Measurements from ENCODE around the gene TP53TG5. TPM values are rescaled to one million over a fixed set of nuclear protein-coding genes. Genes with fewer than 3 reads are reported as not detected.
A peak's percentile ranks its signal among the peaks of the same experiment; 100 is the strongest.

The TP53TG5 gene
- total RNA-seq, 4 donors from 2014 or later, result not detected

DNA sequence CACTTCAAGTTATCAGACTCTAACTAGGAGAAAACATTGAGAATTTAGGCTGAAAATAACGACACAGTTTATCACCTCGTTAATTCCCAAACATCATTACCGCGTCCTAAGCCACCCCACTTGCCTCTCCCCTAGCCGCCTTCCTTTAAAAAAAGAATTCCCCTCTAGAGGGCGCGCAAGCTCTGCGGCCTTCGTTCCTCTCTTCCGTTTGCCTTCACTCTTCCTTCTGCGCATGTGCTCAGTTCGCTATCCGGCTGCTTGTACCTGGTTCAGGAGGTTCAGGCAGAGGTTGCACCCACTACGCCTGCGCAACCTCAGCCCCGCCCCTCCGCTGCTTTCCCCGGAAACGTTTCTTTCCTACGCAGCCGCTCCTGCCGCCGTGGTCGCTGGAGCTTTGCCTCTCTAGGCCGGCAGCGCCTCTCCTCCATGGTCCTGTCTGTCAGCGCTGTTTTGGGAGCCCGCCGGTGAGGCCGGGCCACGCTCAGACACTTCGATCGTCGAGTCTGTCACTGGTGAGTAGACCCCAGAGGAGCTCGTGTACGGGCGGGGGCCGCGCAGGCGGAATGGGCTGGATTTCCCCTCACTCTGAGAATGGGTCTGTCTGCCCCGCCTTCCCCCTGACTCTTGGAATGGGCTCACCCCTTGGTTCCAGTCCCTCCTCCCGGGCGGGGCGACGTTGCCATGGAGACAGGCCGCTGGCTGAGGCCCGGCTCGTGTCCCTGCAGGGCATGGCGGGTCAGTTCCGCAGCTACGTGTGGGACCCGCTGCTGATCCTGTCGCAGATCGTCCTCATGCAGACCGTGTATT is 15.1 kb downstream of the TP53TG5 start, which contains the start of gene SYS1:
TSS of gene SYS1 (plus strand) at position 353 of the 807 bp plus-strand sequence. CDS start at position 729, 376 bp downstream.
- H3K4me3 ChIP-seq (ENCODE audit: low read depth, poor library complexity, severe bottlenecking), result peak within 1 kb of the TSS; percentile 48
- DNase-seq (ENCODE audit: low spot score in 2 of 2), result peak; percentile 97 to 99
- intact Hi-C loops (cut with DNase I; ENCODE audit: low total_unique reads), result no loop called here
- WGBS, 2 donors, result 0 to 1% methylated on average over 45 of the region's 55 CpGs
- TF ChIP-seq POLR2A (IDR thresholded peaks at IDR 0.05), result no peak
- TF ChIP-seq, protein P1, sequence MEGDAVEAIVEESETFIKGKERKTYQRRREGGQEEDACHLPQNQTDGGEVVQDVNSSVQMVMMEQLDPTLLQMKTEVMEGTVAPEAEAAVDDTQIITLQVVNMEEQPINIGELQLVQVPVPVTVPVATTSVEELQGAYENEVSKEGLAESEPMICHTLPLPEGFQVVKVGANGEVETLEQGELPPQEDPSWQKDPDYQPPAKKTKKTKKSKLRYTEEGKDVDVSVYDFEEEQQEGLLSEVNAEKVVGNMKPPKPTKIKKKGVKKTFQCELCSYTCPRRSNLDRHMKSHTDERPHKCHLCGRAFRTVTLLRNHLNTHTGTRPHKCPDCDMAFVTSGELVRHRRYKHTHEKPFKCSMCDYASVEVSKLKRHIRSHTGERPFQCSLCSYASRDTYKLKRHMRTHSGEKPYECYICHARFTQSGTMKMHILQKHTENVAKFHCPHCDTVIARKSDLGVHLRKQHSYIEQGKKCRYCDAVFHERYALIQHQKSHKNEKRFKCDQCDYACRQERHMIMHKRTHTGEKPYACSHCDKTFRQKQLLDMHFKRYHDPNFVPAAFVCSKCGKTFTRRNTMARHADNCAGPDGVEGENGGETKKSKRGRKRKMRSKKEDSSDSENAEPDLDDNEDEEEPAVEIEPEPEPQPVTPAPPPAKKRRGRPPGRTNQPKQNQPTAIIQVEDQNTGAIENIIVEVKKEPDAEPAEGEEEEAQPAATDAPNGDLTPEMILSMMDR (IDR thresholded peaks at IDR 0.05), result peak in 1 of 3 donors; percentile 28

DNA sequence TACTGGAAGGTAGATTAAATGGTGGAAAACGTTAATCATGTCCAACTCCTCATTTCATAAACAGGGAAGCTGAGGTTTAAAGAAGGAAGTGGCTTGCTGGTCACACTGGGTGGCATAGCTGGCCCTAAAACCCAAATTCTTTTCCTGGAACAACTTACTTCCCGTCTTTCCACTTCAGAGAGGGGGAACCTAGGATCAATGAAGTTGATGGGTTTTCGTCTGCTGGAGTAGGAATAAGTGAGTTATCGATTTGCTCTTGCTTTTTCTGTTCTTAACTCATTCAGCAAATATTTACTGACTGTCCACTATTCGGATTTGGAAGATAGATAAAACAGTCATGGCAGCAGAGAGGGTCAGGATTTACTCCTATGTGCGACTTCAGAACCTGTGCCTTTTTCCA is 16.3 kb downstream of the TP53TG5 start:
- H3K4me3 ChIP-seq (ENCODE audit: low read depth, poor library complexity, severe bottlenecking), result no peak overlapping the region
- no peak for DNase-seq (ENCODE audit: low spot score in 2 of 2)
- 76 to 82% methylated on average over 6 of the region's 6 CpGs for WGBS, 2 donors
- intact Hi-C loops (cut with DNase I; ENCODE audit: low total_unique reads), result no loop called here
- TF ChIP-seq, protein P1 (IDR thresholded peaks at IDR 0.05), result no peak
- TF ChIP-seq POLR2A (IDR thresholded peaks at IDR 0.05), result no peak

DNA sequence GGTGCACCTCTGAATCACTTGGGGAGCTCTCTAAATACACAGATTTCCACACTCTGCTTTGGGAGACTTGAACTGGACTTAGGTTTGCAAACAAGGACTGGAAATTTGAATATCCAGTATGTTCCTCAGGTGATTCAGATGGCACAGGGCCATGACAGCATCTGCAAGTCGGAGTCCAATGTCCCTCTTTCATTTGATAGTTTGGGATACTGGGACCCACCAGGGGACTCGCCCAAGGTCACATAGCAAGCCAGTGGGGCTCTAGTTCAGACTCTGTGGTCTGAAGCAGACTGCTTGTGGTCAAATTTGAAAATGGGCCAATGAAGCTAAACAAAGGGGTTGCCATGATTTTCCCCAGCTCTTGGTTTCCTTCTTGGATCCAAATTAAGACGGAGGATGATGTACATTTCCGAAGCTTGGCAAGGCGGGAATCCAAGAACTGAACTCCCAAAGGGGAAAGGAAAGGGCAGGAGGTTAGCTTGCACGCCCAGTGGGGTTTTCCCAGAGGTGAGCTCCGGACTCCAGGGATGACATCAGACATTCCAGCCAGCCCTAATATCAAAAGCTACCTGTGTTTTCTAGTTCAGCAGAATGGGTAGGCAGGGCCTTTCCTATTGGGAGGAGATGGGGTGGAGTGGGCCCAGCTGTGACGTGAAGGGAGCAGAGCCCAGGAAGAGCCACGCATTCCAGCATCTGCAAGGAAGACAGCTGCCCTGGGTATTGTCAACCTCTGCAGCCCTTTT is 18.5 kb downstream of the TP53TG5 start:
- WGBS, 2 donors, result 46 to 48% methylated on average over 9 of the region's 9 CpGs
- TF ChIP-seq POLR2A (IDR thresholded peaks at IDR 0.05), result no peak
- TF ChIP-seq, protein P1 (IDR thresholded peaks at IDR 0.05), result no peak
- H3K4me3 ChIP-seq (ENCODE audit: low read depth, poor library complexity, severe bottlenecking), result no peak overlapping the region
- intact Hi-C loops (cut with DNase I; ENCODE audit: low total_unique reads), result no loop called here
- peak in 1 of 2 donors; percentile 68 for DNase-seq (ENCODE audit: low spot score in 2 of 2)

DNA sequence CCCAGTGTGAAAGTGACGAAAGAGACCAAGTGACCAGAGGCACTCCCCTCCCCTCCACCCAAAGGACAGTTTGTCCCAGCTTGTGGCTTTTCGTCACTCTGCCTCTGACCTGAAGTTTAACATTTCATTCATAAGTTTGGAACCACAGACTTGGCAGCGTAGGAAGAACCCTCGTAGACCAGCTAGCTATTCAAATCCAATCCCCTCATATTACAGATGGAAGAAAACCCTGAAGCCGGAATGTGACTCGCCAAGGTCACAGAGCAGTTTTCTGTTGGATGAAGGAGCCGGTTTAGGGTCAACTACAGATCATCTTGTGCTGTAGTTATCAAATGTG is 19.1 kb downstream of the TP53TG5 start:
- DNase-seq (ENCODE audit: low spot score in 2 of 2), result peak in 1 of 2 donors; percentile 87
- intact Hi-C loops (cut with DNase I; ENCODE audit: low total_unique reads), result no loop called here

DNA sequence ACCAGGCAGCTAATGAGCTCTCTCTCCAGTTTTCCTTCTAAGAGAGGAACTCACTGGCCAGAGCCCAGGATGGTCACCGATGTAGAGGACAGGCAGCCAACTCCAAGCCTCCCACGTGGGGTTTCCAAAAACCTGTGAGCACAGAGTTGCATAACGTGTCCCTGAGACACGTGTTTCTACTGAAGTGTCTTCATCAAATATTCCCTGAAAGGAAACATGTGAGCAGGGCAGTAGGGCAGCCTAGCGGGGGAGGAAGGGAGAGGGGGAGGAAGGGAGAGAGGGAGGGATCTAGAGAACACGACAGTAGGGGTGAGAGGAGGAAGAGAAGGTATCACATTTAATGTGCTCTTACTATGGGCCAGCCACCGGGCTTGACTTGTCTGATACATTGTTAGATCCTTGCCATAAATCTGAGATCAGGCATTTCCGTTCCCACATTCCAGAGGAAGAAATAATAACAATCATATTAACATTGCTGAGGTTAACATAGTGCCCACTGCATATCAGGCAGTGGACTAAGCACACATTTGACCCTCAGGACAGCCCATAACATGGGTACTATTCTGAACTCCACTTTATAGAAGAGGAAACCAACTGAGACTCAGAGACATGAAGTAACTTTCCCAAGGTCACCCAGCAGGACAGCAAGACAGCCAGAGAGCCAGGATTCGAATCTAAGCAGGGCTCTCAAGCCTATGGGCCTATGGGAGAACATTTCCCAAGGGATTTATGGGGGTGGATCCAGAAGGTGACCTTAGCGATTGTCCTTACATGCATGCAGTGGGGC is 19.6 kb downstream of the TP53TG5 start:
- no peak overlapping the region for H3K4me3 ChIP-seq (ENCODE audit: low read depth, poor library complexity, severe bottlenecking)
- intact Hi-C loops (cut with DNase I; ENCODE audit: low total_unique reads), result no loop called here
- TF ChIP-seq POLR2A (IDR thresholded peaks at IDR 0.05), result no peak
- TF ChIP-seq, protein P1 (IDR thresholded peaks at IDR 0.05), result no peak
- 29 to 33% methylated on average over 10 of the region's 10 CpGs for WGBS, 2 donors
- peak; percentile 83 to 95 for DNase-seq (ENCODE audit: low spot score in 2 of 2)

More for the DNA sequence above, 19.1 kb downstream of the TP53TG5 start:
- WGBS, 2 donors, result 72% methylated on average over 7 of the region's 7 CpGs
- H3K4me3 ChIP-seq (ENCODE audit: low read depth, poor library complexity, severe bottlenecking), result no peak overlapping the region
- TF ChIP-seq, protein P1 (IDR thresholded peaks at IDR 0.05), result no peak
- TF ChIP-seq POLR2A (IDR thresholded peaks at IDR 0.05), result no peak

All from lower leg skin (tissue), 4 donors.